Testis (tissue), 2 donors: ENCODE data around the gene LRRC74A.

Source experiments
- CTCF ChIP-seq, 3 experiments: fragments of 450-650 bp in 2 of 3; fragments of 200-600 bp in 1 of 3; sonication (generic) in 1 of 3; IDR thresholded peaks; one replicate each; pipeline ENCODE4 v1.5.1; 2016 to 2019; ENCODE audit warnings: antibody characterized with exemption in 3 of 3, mild to moderate bottlenecking in 2 of 3, moderate library complexity in 1 of 3
- POLR2A ChIP-seq: fragments of 450-650 bp; IDR thresholded peaks from one replicate; pipeline ENCODE4 v1.6.1; 2017; ENCODE audit warnings: antibody characterized with exemption, mild to moderate bottlenecking, moderate library complexity

GRCh38 chr14:76917745-76918255, 91.6 kb downstream of the LRRC74A start:
- TF ChIP-seq CTCF (IDR thresholded peaks at IDR 0.05) (no peak), POLR2A (no peak)
